GM21515 (cell line): ENCODE results near the gene SH3BP4.

ENCODE experiments used
- ATAC-seq: cut with Tn5 transposase; IDR thresholded peaks from one replicate; pipeline ENCODE4 v1.9.1; 2021; ENCODE audit not compliant: unreplicated experiment

The SH3BP4 gene

GRCh38 chr2:235080101-235080500, 128.3 kb downstream of the SH3BP4 start:
- no peak for ATAC-seq

GRCh38 chr2:235082578-235083338, 130.9 kb downstream of the SH3BP4 start:
- no peak for ATAC-seq

- ATAC-seq: no peak
Measured at GRCh38 chr2:235083822-235084221, 132.0 kb downstream of the SH3BP4 start.

GRCh38 chr2:235084424-235084823, 132.6 kb downstream of the SH3BP4 start:
- ATAC-seq: no peak

- no peak for ATAC-seq
Measured at GRCh38 chr2:235085476-235085875, 133.7 kb downstream of the SH3BP4 start.

GRCh38 chr2:235086481-235087184, 134.8 kb downstream of the SH3BP4 start:
- no peak for ATAC-seq

- no peak for ATAC-seq
Measured at GRCh38 chr2:235087832-235088495, 136.1 kb downstream of the SH3BP4 start.

- ATAC-seq: no peak
Measured at GRCh38 chr2:235088496-235088921, 136.7 kb downstream of the SH3BP4 start.

GRCh38 chr2:235091421-235091820, 139.6 kb downstream of the SH3BP4 start:
- no peak for ATAC-seq

- no peak for ATAC-seq
Measured at GRCh38 chr2:235091983-235092382, 140.2 kb downstream of the SH3BP4 start.

- ATAC-seq: no peak
Measured at GRCh38 chr2:235092433-235093223, 140.8 kb downstream of the SH3BP4 start.

GRCh38 chr2:235094457-235094856, 142.6 kb downstream of the SH3BP4 start:
- ATAC-seq: no peak

GRCh38 chr2:235095569-235095968, 143.8 kb downstream of the SH3BP4 start:
- ATAC-seq: no peak

- no peak for ATAC-seq
Measured at GRCh38 chr2:235096447-235096846, 144.6 kb downstream of the SH3BP4 start.

GRCh38 chr2:235097196-235097595, 145.4 kb downstream of the SH3BP4 start:
- no peak for ATAC-seq

GRCh38 chr2:235098269-235098668, 146.5 kb downstream of the SH3BP4 start:
- ATAC-seq: no peak

GRCh38 chr2:235098736-235099494, 147.1 kb downstream of the SH3BP4 start:
- no peak for ATAC-seq

GRCh38 chr2:235102896-235103295, 151.1 kb downstream of the SH3BP4 start:
- no peak for ATAC-seq
